OCI-LY3 (cell line): ENCODE measurements around the gene HBZ.

Experiments used
- H2AFZ ChIP-seq: fragments of 200-600, 300-600 bp; shearing (Covaris generic); 2 replicates; pipeline ENCODE4 v1.6.0; 2014; ENCODE audit warnings: antibody characterized with exemption, low read depth, low read length
- H3K27ac ChIP-seq: fragments of 200-600, 300-600 bp; sonication (generic); 2 replicates; pipeline ENCODE4 v1.5.1; 2014; ENCODE audit warnings: mild to moderate bottlenecking, low read length, moderate library complexity, mixed read lengths
- H3K27me3 ChIP-seq: fragments of 200-600, 300-600 bp; sonication (generic); 2 replicates; pipeline ENCODE4 v1.6.1; 2014; ENCODE audit warnings: low read depth, low read length, mixed read lengths
- H3K36me3 ChIP-seq: fragments of 200-600, 300-600 bp; sonication (generic); replicated peaks from 2 replicates; pipeline ENCODE3; 2014; ENCODE audit warnings: low read depth, low read length, mixed read lengths
- H3K4me1 ChIP-seq: fragments of 300-600, 200-600 bp; sonication (generic); 2 replicates; pipeline ENCODE4 v1.6.1; 2014; ENCODE audit warnings: low read length, mixed read lengths
- H3K4me2 ChIP-seq: fragments of 200-600, 300-600 bp; sonication (generic); 2 replicates; pipeline ENCODE4 v1.6.1; 2014; ENCODE audit warnings: low read length, mixed read lengths
- H3K4me3 ChIP-seq: fragments of 300-600, 200-600 bp; sonication (generic); 2 replicates; pipeline ENCODE4 v1.5.1; 2014; ENCODE audit warnings: antibody characterized with exemption, mild to moderate bottlenecking, low read length, moderate library complexity
- H3K79me2 ChIP-seq: fragments of 300-600, 200-600 bp; shearing (Covaris generic); 2 replicates; pipeline ENCODE4 v1.6.1; 2014; ENCODE audit warnings: mild to moderate bottlenecking, low read length, mixed read lengths
- H3K9ac ChIP-seq: fragments of 300-600, 200-600 bp; shearing (Covaris generic); 2 replicates; pipeline ENCODE4 v1.6.0; 2014; ENCODE audit warnings: mild to moderate bottlenecking, low read length, moderate library complexity
- H3K9me3 ChIP-seq: fragments of 200-600, 300-600 bp; shearing (Covaris generic); 2 replicates; pipeline ENCODE4 v1.6.1; 2014; ENCODE audit warnings: low read length, mixed read lengths; ENCODE audit not compliant: insufficient read depth
- H4K20me1 ChIP-seq: fragments of 200-600, 300-600 bp; sonication (generic); 2 replicates; pipeline ENCODE4 v1.6.1; 2016; ENCODE audit warnings: low read length, mixed read lengths; ENCODE audit not compliant: insufficient read depth
- CTCF ChIP-seq: fragments of 200-600, 300-600 bp; sonication (generic); IDR thresholded peaks from 2 replicates; pipeline ENCODE4 v1.5.1; 2014; ENCODE audit warnings: antibody characterized with exemption, low read length, low read depth
- EZH2phosphoT487 ChIP-seq: fragments of 200-600 bp; shearing (Covaris generic); IDR thresholded peaks from 2 replicates; pipeline ENCODE4 v1.6.1; 2018; ENCODE audit warnings: antibody characterized with exemption, mixed run types, low read depth

The HBZ gene

GRCh38 chr16:189604-190186 lies 37.3 kb downstream of the HBZ start:
- no peaks in the 10 kb centered on the region for H3K27me3 ChIP-seq
- no peak overlapping the region for H3K9ac ChIP-seq
- no peak overlapping the region for H2AFZ ChIP-seq
- H3K27ac ChIP-seq: no peak overlapping the region
- TF ChIP-seq CTCF (no peak), EZH2phosphoT487 (no peak)
- H4K20me1 ChIP-seq: no peaks in the 10 kb centered on the region
- H3K9me3 ChIP-seq: no peaks in the 10 kb centered on the region
- no peak overlapping the region for H3K4me2 ChIP-seq
- peaks cover 37% of the 10 kb centered on the region for H3K36me3 ChIP-seq
- no peaks in the 10 kb centered on the region for H3K4me1 ChIP-seq
- no peak overlapping the region for H3K4me3 ChIP-seq
- H3K79me2 ChIP-seq: no peaks in the 10 kb centered on the region

DNA sequence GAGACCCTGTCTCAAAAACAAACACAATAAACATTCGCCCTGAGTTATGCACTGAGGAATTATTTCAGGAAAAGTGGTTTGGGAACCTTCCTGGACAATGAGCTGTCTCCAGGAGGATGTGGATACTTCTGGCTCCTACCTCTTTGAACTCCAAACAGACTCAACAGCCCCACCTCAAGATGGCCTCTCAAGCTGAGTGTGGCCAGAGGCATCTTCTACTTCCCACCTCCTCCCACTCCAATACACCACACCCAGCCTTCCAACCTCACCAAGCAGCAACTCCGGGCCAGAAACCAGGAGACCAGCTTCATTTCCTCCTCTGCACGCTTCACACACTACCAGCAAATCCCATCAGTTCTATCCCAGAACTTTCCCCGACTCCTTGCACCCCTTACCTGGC lies 39.4 kb downstream of the HBZ start:
- H3K9ac ChIP-seq: no peak overlapping the region
- H3K27ac ChIP-seq: no peak overlapping the region
- peaks cover 45% of the 10 kb centered on the region for H3K36me3 ChIP-seq
- no peaks in the 10 kb centered on the region for H3K9me3 ChIP-seq
- H2AFZ ChIP-seq: no peak overlapping the region
- H3K4me2 ChIP-seq: no peak overlapping the region
- no peaks in the 10 kb centered on the region for H3K27me3 ChIP-seq
- TF ChIP-seq CTCF (no peak), EZH2phosphoT487 (no peak)
- no peaks in the 10 kb centered on the region for H3K79me2 ChIP-seq
- H3K4me1 ChIP-seq: no peaks in the 10 kb centered on the region
- no peak overlapping the region for H3K4me3 ChIP-seq
- H4K20me1 ChIP-seq: no peaks in the 10 kb centered on the region

DNA sequence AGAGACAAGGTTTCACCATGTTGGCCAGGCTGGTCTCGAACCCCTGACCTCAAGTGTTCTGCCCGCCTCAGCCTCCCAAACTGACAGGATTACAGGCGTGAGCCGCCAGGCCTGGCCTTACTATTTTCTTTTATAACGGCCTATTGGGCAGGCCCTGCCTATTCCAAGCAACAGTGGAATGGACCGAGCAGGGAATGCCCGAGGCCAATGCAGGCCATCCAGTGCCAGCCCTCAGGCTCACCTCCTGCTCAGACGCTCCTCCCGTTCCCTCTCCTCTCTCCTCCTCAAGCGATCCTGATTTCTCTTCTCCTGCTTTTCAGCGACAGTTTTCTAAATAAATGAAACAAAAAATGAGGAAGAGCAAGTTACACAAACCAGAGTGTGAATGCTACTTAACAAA lies 40.2 kb downstream of the HBZ start:
- Histone ChIP-seq H3K79me2 (no peaks in the 10 kb centered on the region), H3K27ac (no peak overlapping the region), H3K27me3 (no peaks in the 10 kb centered on the region), H3K9ac (no peak overlapping the region), H3K4me3 (no peak overlapping the region), H2AFZ (no peak overlapping the region), H3K4me2 (no peak overlapping the region), H3K9me3 (no peaks in the 10 kb centered on the region), H4K20me1 (no peaks in the 10 kb centered on the region), H3K4me1 (no peaks in the 10 kb centered on the region), H3K36me3 (peaks cover 44% of the 10 kb centered on the region)
- no peak for TF ChIP-seq EZH2phosphoT487
- no peak for TF ChIP-seq CTCF

- TF ChIP-seq EZH2phosphoT487 (no peak), CTCF (no peak)
- Histone ChIP-seq H3K79me2 (no peaks in the 10 kb centered on the region), H3K4me3 (no peak overlapping the region), H3K27ac (no peak overlapping the region), H3K4me2 (no peak overlapping the region), H3K36me3 (peaks cover 45% of the 10 kb centered on the region), H3K4me1 (no peaks in the 10 kb centered on the region), H2AFZ (no peak overlapping the region), H3K9ac (no peak overlapping the region), H3K9me3 (no peaks in the 10 kb centered on the region), H3K27me3 (no peaks in the 10 kb centered on the region), H4K20me1 (no peaks in the 10 kb centered on the region)
Observed at GRCh38 chr16:193441-193840, 41.0 kb downstream of the HBZ start.
